ENCODE data around the gene ACSL6. TPM values are rescaled to one million over a fixed set of nuclear protein-coding genes. Genes with fewer than 3 reads are reported as not detected.

The ACSL6 gene
- total RNA-seq, 1 donor from 2014 or later, result 0.97 TPM

DNA sequence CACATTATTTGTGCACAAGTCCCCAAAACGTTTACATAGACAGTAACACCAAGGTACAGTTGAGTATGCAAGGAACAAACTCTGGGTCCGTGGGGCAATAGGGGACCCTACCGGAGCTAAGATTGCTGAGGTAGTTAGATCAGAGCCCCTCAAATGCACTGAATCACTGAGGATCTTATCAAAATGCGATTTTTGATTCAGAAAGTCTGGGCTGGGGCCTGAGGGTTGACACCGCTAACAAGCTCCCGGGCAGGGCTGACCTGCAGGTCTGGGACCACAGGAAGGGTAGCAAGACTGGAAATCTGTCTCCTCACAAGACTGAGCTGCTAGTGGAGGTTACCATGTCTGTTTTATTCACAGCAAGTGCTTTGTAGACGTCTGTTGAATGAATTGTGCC, 47.2 kb upstream of the ACSL6 start:
- no peak for DNase-seq (ENCODE audit: extremely low spot score, unreplicated experiment)
- no peaks in the 10 kb centered on the region for H3K36me3 Mint-ChIP-seq
- no peak overlapping the region for H3K4me3 Mint-ChIP-seq
- no peaks in the 10 kb centered on the region for H3K9me3 Mint-ChIP-seq
- H3K27ac Mint-ChIP-seq, result no peak overlapping the region
- no peaks in the 10 kb centered on the region for H3K4me1 Mint-ChIP-seq (ENCODE audit: unreplicated experiment)
- no peak for TF ChIP-seq CTCF (conservative IDR thresholded peaks at IDR 0.05)
- H3K27me3 Mint-ChIP-seq, result no peaks in the 10 kb centered on the region

DNA sequence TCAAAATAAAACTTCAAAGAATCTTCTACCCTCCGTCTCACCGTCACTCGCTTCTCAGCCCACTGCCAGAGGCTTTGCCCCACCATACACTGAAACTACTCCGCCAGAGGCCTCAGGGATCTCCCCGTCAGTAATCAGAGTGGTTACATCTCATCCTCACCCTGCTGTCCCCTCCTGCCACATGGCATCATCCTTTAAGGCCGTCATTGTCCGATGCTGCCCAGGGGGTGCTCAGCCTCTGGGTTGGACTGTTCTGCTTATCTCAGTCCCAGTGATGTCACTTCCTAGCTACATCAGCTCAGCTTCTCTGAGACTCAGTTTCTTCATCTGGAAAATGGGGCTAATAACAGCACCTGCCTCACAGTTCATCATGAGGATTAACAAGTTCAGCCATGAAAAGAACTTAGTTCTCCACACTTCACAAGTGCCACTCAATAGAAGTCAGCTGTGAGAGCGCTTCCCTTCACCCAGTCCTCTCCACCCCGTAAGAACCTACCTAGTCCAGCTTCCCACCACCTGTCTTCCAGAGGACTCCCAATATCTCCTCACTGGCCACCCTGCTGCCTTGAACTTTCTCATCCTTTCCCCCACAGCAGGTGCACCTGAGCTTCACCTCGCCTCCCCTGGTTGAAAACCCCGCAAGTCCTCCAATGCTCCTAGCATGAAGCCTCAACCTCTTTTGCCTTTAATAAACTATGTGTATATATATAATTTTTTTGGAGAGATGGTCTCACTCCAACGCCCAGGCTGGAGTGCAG, 46.2 kb upstream of the ACSL6 start:
- Mint-ChIP-seq H3K36me3 (no peaks in the 10 kb centered on the region), H3K27ac (no peak overlapping the region), H3K9me3 (no peaks in the 10 kb centered on the region), H3K4me3 (no peak overlapping the region), H3K27me3 (peaks cover 3% of the 10 kb centered on the region), H3K4me1 (ENCODE audit: unreplicated experiment) (no peaks in the 10 kb centered on the region)
- no peak for TF ChIP-seq CTCF (conservative IDR thresholded peaks at IDR 0.05)
- DNase-seq (ENCODE audit: extremely low spot score, unreplicated experiment), result no peak

- TF ChIP-seq CTCF (conservative IDR thresholded peaks at IDR 0.05), result no peak
- no peaks in the 10 kb centered on the region for H3K36me3 Mint-ChIP-seq
- H3K9me3 Mint-ChIP-seq, result no peaks in the 10 kb centered on the region
- H3K4me3 Mint-ChIP-seq, result no peak overlapping the region
- no peak for DNase-seq (ENCODE audit: extremely low spot score, unreplicated experiment)
- H3K27me3 Mint-ChIP-seq, result peaks cover 3% of the 10 kb centered on the region
- no peaks in the 10 kb centered on the region for H3K4me1 Mint-ChIP-seq (ENCODE audit: unreplicated experiment)
- no peak overlapping the region for H3K27ac Mint-ChIP-seq
These were observed 45.4 kb upstream of the ACSL6 start for GRCh38 chr5:132056610-132057497.

- TF ChIP-seq CTCF (conservative IDR thresholded peaks at IDR 0.05), result no peak
- no peak overlapping the region for H3K4me3 Mint-ChIP-seq
- peaks cover 3% of the 10 kb centered on the region for H3K27me3 Mint-ChIP-seq
- no peak overlapping the region for H3K27ac Mint-ChIP-seq
- no peaks in the 10 kb centered on the region for H3K4me1 Mint-ChIP-seq (ENCODE audit: unreplicated experiment)
- H3K36me3 Mint-ChIP-seq, result no peaks in the 10 kb centered on the region
- H3K9me3 Mint-ChIP-seq, result no peaks in the 10 kb centered on the region
- DNase-seq (ENCODE audit: extremely low spot score, unreplicated experiment), result no peak
These were observed 44.6 kb upstream of the ACSL6 start for GRCh38 chr5:132055808-132056609.

- DNase-seq (ENCODE audit: extremely low spot score, unreplicated experiment), result no peak
- H3K4me3 Mint-ChIP-seq, result no peak overlapping the region
- no peak overlapping the region for H3K27ac Mint-ChIP-seq
- peaks cover 3% of the 10 kb centered on the region for H3K27me3 Mint-ChIP-seq
- no peaks in the 10 kb centered on the region for H3K4me1 Mint-ChIP-seq (ENCODE audit: unreplicated experiment)
- no peaks in the 10 kb centered on the region for H3K36me3 Mint-ChIP-seq
- no peak for TF ChIP-seq CTCF (conservative IDR thresholded peaks at IDR 0.05)
- no peaks in the 10 kb centered on the region for H3K9me3 Mint-ChIP-seq
These were observed 44.0 kb upstream of the ACSL6 start for GRCh38 chr5:132055441-132055807.

Data from type B pancreatic cell (in vitro differentiated cells).